Measurements from ENCODE around the gene COG3. TPM values are rescaled to one million over a fixed set of nuclear protein-coding genes. Genes with fewer than 3 reads are reported as not detected.
A peak's percentile ranks its signal among the peaks of the same experiment; 100 is the strongest.

The COG3 gene
- total RNA-seq, 1 experiment from 2014 or later, result 20.3 TPM

GRCh38 chr13:45487604-45488003 lies 22.9 kb downstream of the COG3 start:
- DNase-seq (ENCODE audit: low spot score), result no peak
- TF ChIP-seq EZH2 (IDR thresholded peaks at IDR 0.05; ENCODE audit: borderline replicate concordance, low read depth, low read length, poor library complexity, severe bottlenecking) (no peak), CTCF (conservative IDR thresholded peaks at IDR 0.05; ENCODE audit: low read depth, low read length) (no peak)
- Histone ChIP-seq H3K4me3 (ENCODE audit: low read depth, low read length, poor library complexity, severe bottlenecking) (no peak overlapping the region), H3K27ac (ENCODE audit: low read depth, low read length, poor library complexity, severe bottlenecking) (no peak overlapping the region), H3K4me1 (ENCODE audit: insufficient read depth, low read length, poor library complexity, severe bottlenecking) (peaks cover 14% of the 10 kb centered on the region), H3K9me3 (ENCODE audit: low read depth, low read length, poor library complexity, severe bottlenecking) (no peaks in the 10 kb centered on the region), H3K27me3 (replicated peaks; ENCODE audit: insufficient read depth, low read depth, low read length, poor library complexity) (no peaks in the 10 kb centered on the region), H3K36me3 (ENCODE audit: insufficient read depth, low read length, poor library complexity, severe bottlenecking) (peaks cover 44% of the 10 kb centered on the region)
- ChIA-PET POLR2A (ENCODE audit: low non-redundant PET) (no interaction called here), CTCF (no interaction called here)
- BruUV-seq (replicated peaks), result no TSS peak
- intact Hi-C loops (cut with micrococcal nuclease; ENCODE audit: unreplicated experiment), result no loop called here

- POLR2A ChIA-PET (ENCODE audit: low non-redundant PET), result interaction anchor here (0.6 kb wide), 1 partner anchor 14 kb away, joined by 8 read pairs; no protein-coding TSS in a partner anchor
- Histone ChIP-seq H3K4me3 (ENCODE audit: low read depth, low read length, poor library complexity, severe bottlenecking) (no peak overlapping the region), H3K4me1 (ENCODE audit: insufficient read depth, low read length, poor library complexity, severe bottlenecking) (peaks cover 7% of the 10 kb centered on the region), H3K36me3 (ENCODE audit: insufficient read depth, low read length, poor library complexity, severe bottlenecking) (peaks cover 43% of the 10 kb centered on the region), H3K9me3 (ENCODE audit: low read depth, low read length, poor library complexity, severe bottlenecking) (no peaks in the 10 kb centered on the region), H3K27ac (ENCODE audit: low read depth, low read length, poor library complexity, severe bottlenecking) (no peak overlapping the region), H3K27me3 (replicated peaks; ENCODE audit: insufficient read depth, low read depth, low read length, poor library complexity) (no peaks in the 10 kb centered on the region)
- no TSS peak for BruUV-seq (replicated peaks)
- DNase-seq (ENCODE audit: low spot score), result peak; percentile 6
- TF ChIP-seq EZH2 (IDR thresholded peaks at IDR 0.05; ENCODE audit: borderline replicate concordance, low read depth, low read length, poor library complexity, severe bottlenecking) (no peak), CTCF (conservative IDR thresholded peaks at IDR 0.05; ENCODE audit: low read depth, low read length) (no peak; the same call in 1 of the 2 replicates)
- intact Hi-C loops (cut with micrococcal nuclease; ENCODE audit: unreplicated experiment), result no loop called here
- CTCF ChIA-PET, result no interaction called here
These were observed 25.3 kb downstream of the COG3 start for GRCh38 chr13:45490068-45490467.

- TF ChIP-seq EZH2 (IDR thresholded peaks at IDR 0.05; ENCODE audit: borderline replicate concordance, low read depth, low read length, poor library complexity, severe bottlenecking), result no peak
- TF ChIP-seq CTCF (conservative IDR thresholded peaks at IDR 0.05; ENCODE audit: low read depth, low read length), result no peak
- Histone ChIP-seq H3K36me3 (ENCODE audit: insufficient read depth, low read length, poor library complexity, severe bottlenecking) (peaks cover 52% of the 10 kb centered on the region), H3K4me3 (ENCODE audit: low read depth, low read length, poor library complexity, severe bottlenecking) (no peak overlapping the region), H3K4me1 (ENCODE audit: insufficient read depth, low read length, poor library complexity, severe bottlenecking) (peaks cover 7% of the 10 kb centered on the region), H3K27ac (ENCODE audit: low read depth, low read length, poor library complexity, severe bottlenecking) (no peak overlapping the region), H3K27me3 (replicated peaks; ENCODE audit: insufficient read depth, low read depth, low read length, poor library complexity) (no peaks in the 10 kb centered on the region), H3K9me3 (ENCODE audit: low read depth, low read length, poor library complexity, severe bottlenecking) (no peaks in the 10 kb centered on the region)
- BruUV-seq (replicated peaks), result no TSS peak
- intact Hi-C loops (cut with micrococcal nuclease; ENCODE audit: unreplicated experiment), result no loop called here
- DNase-seq (ENCODE audit: low spot score), result no peak
- ChIA-PET CTCF (no interaction called here), POLR2A (ENCODE audit: low non-redundant PET) (no interaction called here)
These were observed 27.8 kb downstream of the COG3 start for GRCh38 chr13:45492538-45492937.
